ENCODE results near the gene MTMR2.

MTMR2 gene

GRCh38 chr11:95923728-95924413 lies at the start of gene MTMR2:
Gene MTMR2, minus strand, starts transcription at chr11:95924107. Its CDS starts 153 bp downstream, at chr11:95923954.
- peak; percentile 64 for DNase-seq

DNA sequence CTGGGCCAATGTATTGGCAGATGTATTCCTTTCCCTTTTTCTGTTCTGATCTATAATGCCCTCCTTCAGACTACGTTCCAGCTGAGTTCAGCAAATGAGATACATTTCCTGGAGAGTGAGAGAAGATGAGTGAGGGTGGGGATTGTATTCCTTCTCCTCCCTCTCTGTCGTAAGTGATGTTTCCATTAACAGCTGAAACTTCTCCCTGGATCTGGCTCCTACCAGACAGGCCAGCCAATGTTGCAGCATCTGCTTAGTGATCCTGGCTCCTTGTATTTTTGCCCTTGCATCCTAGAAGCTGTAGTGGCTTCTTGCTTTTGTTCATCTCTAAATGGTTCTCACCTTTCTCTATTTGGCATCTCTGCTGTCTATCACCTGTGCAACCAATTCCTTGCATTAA lies 48.2 kb upstream of the MTMR2 start:
- no peak for DNase-seq

- DNase-seq = no peak
Measured at GRCh38 chr11:95968585-95968984, 44.7 kb upstream of the MTMR2 start.

DNA sequence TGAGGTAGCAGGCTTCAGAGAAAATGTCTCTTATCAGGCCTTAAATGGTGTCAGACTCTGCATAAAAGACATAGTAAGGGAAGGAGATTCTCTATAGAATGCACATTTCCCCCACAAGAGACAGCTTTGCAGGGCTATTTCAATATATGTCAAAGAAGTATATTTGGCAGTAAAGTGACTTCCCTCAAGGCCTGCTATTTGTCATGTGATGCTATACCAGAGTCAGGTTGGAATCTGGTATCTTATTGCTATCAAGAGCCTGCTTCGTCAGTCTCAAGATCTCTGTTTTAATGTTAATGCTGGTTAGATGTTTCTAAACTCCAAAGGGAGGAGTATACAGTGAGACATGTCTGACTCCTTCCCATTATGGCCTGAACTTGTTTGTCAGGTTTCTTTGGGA lies 40.4 kb upstream of the MTMR2 start:
- DNase-seq = no peak

- no peak for DNase-seq
Measured at GRCh38 chr11:95961758-95962157, 37.9 kb upstream of the MTMR2 start.

DNA sequence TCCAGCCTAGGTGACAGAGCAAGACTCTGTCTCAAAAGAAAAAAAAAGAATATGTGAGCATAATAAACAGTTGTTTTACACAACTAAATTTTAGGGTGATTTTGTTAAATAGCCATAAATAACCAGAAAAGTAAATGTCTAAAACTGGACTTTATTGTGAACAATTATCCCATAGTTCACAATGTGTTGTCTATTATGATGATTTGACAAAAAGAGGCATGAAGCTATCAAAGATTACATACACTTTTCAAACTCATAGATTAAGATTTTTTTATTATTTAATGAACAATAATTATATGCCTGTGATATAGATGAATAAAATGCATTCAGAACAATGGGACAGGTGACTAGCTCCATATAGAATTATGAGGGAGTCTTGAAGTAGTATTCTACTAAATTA lies 27.0 kb upstream of the MTMR2 start:
- no peak for DNase-seq

GRCh38 chr11:95948637-95949036 lies 24.7 kb upstream of the MTMR2 start:
- no peak for DNase-seq

- no peak for DNase-seq
Measured at GRCh38 chr11:95944623-95945022, 20.7 kb upstream of the MTMR2 start.

DNA sequence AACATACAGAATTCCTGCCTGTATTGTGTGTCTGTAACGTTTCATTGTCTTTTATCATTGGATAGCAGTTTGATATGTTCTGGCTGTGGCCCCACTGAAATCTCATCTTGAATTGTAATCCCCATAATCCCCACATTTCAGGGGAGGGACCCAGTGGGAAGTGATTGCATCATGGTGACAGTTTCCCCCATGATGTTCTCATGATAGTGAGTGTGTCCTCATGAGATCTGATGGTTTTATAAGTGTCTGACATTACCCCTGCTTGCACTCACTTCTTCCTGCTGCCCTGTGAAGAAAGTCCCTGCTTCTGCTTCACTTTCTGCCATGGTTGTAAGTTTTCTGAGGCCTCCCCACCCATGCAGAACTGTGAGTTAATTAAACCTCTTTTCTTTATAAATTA lies 19.6 kb upstream of the MTMR2 start:
- DNase-seq = no peak

GRCh38 chr11:95939091-95939490 lies 15.2 kb upstream of the MTMR2 start:
- no peak for DNase-seq

DNA sequence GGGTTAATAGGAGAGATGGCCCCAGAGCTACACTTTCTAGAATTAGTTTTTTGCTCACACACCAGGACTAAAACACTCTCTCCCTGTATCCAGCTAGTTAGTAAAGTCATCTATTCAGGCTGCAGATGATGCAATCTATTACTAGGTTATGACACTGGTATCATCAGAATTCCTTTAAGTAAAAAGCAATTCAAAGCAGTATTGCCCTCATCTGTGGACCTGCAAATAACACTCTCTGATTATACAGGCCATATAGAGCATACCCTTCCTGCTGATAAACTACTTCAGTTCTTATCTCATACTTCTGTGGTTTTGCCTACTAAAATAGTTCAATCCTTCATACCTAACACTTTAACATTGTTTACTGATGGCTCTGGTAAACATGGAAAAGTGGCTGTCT lies 13.5 kb upstream of the MTMR2 start:
- no peak for DNase-seq

DNA sequence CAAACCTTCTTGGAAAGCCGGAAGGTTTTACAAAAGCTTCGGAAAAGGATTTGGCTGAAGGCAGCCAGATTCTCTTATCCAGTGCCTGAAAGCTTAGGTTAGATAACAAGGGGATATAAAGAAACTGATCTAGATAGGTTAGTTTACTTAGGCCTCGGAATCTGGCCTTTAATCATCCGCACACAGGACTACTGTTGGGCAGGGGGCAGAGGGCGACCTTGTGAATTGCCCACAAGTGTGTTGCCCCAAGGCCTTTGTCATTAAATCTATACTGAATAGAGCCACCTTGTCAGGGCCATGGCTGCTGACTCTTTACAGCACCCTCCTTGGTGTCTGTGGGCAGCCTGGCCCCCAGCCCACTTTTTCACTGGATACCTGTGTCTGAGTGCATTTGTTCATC lies 9.7 kb upstream of the MTMR2 start:
- DNase-seq = no peak

DNA sequence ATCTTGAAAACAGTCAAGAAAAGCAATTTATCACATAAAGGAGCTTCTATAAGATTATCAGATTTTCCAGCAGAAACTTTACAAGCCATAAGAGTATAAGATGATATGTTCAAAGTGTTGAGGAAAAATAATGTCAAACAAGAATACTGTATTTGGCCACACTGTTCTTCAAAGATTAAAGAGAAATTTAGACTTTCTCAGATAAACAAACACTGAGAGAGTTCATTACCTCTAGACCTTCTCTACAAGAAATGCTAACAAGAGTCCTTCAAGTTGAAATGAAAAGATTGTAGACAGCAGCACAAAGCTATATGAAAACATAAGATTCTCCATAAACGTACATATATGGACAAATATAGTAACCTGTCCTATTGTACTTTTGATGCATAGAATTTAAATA lies 8.0 kb upstream of the MTMR2 start:
- DNase-seq = no peak

DNA sequence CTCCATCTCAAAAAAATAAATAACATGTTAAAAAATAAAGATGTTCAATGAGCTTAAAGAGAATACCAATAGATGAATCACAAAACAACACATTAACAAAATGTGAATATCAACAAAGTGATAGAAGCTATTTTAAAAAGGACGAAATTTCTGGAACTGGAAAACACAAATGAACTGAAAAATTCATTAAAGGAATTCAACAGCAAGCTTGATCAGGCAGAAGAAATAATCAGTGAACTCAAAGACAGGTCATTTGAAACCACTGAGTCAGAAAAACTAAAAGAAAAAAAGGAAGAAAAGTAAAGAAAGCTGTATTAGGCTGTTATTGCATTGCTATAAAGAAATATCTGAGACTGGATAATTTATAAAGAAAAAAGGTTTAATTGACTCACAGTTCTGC lies 7.0 kb upstream of the MTMR2 start:
- DNase-seq = no peak

- no peak for DNase-seq
Measured at GRCh38 chr11:95926726-95927125, 2.8 kb upstream of the MTMR2 start.

GRCh38 chr11:95925011-95925410 lies 1.1 kb upstream of the MTMR2 start:
- no peak for DNase-seq

DNA sequence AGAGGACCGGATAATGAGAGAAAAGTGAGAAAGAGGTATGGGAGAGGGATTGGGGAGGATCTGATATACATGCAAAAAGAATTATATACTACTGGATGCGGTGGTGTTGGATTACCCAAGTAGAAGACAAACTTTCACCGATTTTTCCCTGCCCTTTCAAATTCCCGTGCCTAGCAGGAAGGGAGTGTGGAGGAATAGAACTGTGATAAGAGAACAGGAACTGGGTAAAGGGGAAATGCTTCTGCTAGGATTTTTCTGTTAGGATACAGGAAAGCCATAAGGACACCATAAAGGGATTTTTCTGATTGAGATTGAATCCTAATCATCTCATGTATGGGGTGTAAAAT lies 480 bp upstream of the MTMR2 start:
- no peak for DNase-seq

- no peak for DNase-seq
Measured at GRCh38 chr11:95923439-95923727, 524 bp downstream of the MTMR2 start.

DNA sequence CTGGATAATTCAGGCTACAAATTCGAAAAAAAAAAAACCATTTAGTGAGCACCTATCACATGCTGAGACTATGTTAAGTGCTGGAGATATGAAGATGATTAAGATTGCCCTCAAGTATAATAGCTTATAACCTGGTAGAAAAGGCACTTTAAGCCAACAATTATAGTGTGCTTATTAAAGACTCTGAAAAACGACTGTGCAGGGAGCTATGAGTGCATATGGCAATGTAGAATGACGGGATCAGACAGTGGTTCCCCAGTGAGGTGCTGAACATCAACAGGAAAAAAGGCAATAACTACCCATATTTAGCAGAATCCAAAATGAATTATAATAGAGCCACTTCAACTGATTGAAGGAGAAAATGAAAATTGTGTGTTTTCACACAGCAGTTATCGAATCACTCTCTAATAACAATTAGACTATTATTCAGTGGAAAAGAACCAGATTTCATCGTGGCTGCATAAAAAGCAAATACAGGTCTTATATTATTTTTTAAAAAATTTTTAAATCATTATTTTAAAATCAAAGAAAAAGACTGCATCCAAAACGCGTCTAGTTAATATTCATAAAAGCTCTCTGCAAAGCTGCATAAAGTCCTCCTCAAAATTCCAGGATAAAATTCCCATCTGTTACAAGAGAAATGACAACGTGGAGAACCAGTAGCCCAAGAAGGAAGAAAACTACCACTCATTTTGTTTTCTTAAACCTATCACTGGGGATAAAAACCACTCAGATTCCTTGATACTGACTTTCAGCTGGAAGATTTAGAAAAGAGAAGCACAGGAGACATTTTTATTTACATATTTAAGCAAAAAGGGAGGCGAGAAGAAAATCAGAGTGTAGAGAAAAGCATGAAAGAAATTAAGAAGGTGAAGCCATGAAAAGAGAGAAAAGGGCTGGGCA lies 1.1 kb downstream of the MTMR2 start:
- DNase-seq = no peak

GRCh38 chr11:95922099-95922498 lies 1.8 kb downstream of the MTMR2 start:
- DNase-seq = no peak

- no peak for DNase-seq
Measured at GRCh38 chr11:95920460-95921105, 3.3 kb downstream of the MTMR2 start.

- DNase-seq = no peak
Measured at GRCh38 chr11:95919514-95919913, 4.4 kb downstream of the MTMR2 start.

DNA sequence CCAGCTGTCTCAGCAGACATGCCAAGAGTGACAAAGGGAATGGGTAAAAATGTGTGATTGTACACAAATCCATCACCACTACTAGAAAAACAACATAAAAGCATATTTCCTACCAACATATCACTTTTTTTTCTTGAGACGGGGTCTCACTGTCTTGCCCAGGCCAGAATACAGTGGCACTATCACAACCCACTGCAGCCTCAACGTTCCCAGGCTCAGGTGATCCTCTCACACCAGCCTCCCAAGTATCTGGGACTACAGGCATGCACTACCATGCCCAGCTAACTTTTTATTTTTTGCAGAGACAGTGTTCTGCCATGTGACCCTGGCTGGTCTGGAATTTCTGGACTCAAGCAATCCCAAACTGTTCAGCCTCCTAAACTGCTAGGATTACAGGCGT lies 5.2 kb downstream of the MTMR2 start:
- DNase-seq = no peak

GRCh38 chr11:95918056-95918455 lies 5.9 kb downstream of the MTMR2 start:
- DNase-seq = no peak
